D341Med (cell line): ENCODE data around the gene MYBPH.

Source experiments
- DNase-seq: peaks from one replicate; pipeline ENCODE4 v3.0.0; 2012; ENCODE audit warnings: low spot score

Gene MYBPH

GRCh38 chr1:203166192-203166940 is 9.3 kb downstream of the MYBPH start:
- no peak for DNase-seq

GRCh38 chr1:203165800-203166161 is 9.8 kb downstream of the MYBPH start:
- DNase-seq: no peak

GRCh38 chr1:203165101-203165799 is 10.4 kb downstream of the MYBPH start:
- DNase-seq: no peak

GRCh38 chr1:203163891-203164635 is 11.6 kb downstream of the MYBPH start:
- no peak for DNase-seq

GRCh38 chr1:203162403-203162802 is 13.2 kb downstream of the MYBPH start:
- no peak for DNase-seq

- no peak for DNase-seq
These were observed 13.9 kb downstream of the MYBPH start for GRCh38 chr1:203161703-203162102.

GRCh38 chr1:203161175-203161574 is 14.5 kb downstream of the MYBPH start:
- DNase-seq: no peak

- no peak for DNase-seq
These were observed 15.8 kb downstream of the MYBPH start for GRCh38 chr1:203159844-203160243.

GRCh38 chr1:203158960-203159665 is 16.5 kb downstream of the MYBPH start:
- peak; percentile 66 for DNase-seq

GRCh38 chr1:203158423-203158822 is 17.2 kb downstream of the MYBPH start:
- DNase-seq: no peak

- no peak for DNase-seq
These were observed 19.3 kb downstream of the MYBPH start for GRCh38 chr1:203156280-203156679.

GRCh38 chr1:203153989-203154821 is 21.4 kb downstream of the MYBPH start:
- no peak for DNase-seq

GRCh38 chr1:203153051-203153988 is 22.3 kb downstream of the MYBPH start:
- no peak for DNase-seq

GRCh38 chr1:203152158-203153034 is 23.2 kb downstream of the MYBPH start:
- DNase-seq: no peak

- DNase-seq: no peak
These were observed 24.1 kb downstream of the MYBPH start for GRCh38 chr1:203151362-203152157.

GRCh38 chr1:203150511-203151297 is 24.9 kb downstream of the MYBPH start:
- no peak for DNase-seq

- DNase-seq: no peak
These were observed 26.3 kb downstream of the MYBPH start for GRCh38 chr1:203149188-203149840.
